Ecto neural progenitor cell (in vitro differentiated cells): ENCODE measurements around the gene QDPR.
"Not testable (repeated sequence)": the region's sequence is repeated elsewhere in the genome, so short reads cannot be mapped to it uniquely, and the experiment has no call there.

Experiments used
- DNase-seq: peaks from one replicate; pipeline ENCODE4 v3.0.0-alpha.2; 2018; ENCODE audit warnings: low spot score

QDPR gene

GRCh38 chr4:17511950-17512795 is at the start of gene QDPR:
Gene QDPR (minus strand): TSS chr4:17512090. CDS start chr4:17512054, 36 bp downstream.
- DNase-seq = peak; percentile 90

- DNase-seq = no peak
Observed at GRCh38 chr4:17561195-17561909, 49.5 kb upstream of the QDPR start.

GRCh38 chr4:17560065-17560673 is 48.3 kb upstream of the QDPR start:
- DNase-seq = no peak

GRCh38 chr4:17559709-17560048 is 47.8 kb upstream of the QDPR start:
- DNase-seq = no peak

- DNase-seq = no peak
Observed at GRCh38 chr4:17558941-17559708, 47.2 kb upstream of the QDPR start.

- DNase-seq = no peak
Observed at GRCh38 chr4:17557880-17558279, 46.0 kb upstream of the QDPR start.

- no peak for DNase-seq
Observed at GRCh38 chr4:17556498-17556897, 44.6 kb upstream of the QDPR start.

GRCh38 chr4:17554568-17554967 is 42.7 kb upstream of the QDPR start:
- DNase-seq = no peak

- no peak for DNase-seq
Observed at GRCh38 chr4:17552427-17552826, 40.5 kb upstream of the QDPR start.

- DNase-seq = no peak
Observed at GRCh38 chr4:17550549-17550948, 38.7 kb upstream of the QDPR start.

- no peak for DNase-seq
Observed at GRCh38 chr4:17546678-17547077, 34.8 kb upstream of the QDPR start.

GRCh38 chr4:17546222-17546621 is 34.3 kb upstream of the QDPR start:
- no peak for DNase-seq

- DNase-seq = no peak
Observed at GRCh38 chr4:17545374-17546140, 33.7 kb upstream of the QDPR start.

GRCh38 chr4:17544831-17545234 is 32.9 kb upstream of the QDPR start:
- DNase-seq = no peak

- no peak for DNase-seq
Observed at GRCh38 chr4:17544205-17544604, 32.3 kb upstream of the QDPR start.

- not testable (repeated sequence) for DNase-seq
Observed at GRCh38 chr4:17537060-17537459, 25.2 kb upstream of the QDPR start.

- DNase-seq = no peak
Observed at GRCh38 chr4:17535906-17536305, 24.0 kb upstream of the QDPR start.

GRCh38 chr4:17535242-17535641 is 23.4 kb upstream of the QDPR start:
- DNase-seq = no peak

- no peak for DNase-seq
Observed at GRCh38 chr4:17534705-17535104, 22.8 kb upstream of the QDPR start.

GRCh38 chr4:17531538-17532285 is 19.8 kb upstream of the QDPR start:
- no peak for DNase-seq
